Astrocyte (in vitro differentiated cells and primary cell): ENCODE data around the gene CCDC187. TPM values are rescaled to one million over a fixed set of nuclear protein-coding genes. Genes with fewer than 3 reads are reported as not detected.
A peak's percentile ranks its signal among the peaks of the same experiment; 100 is the strongest.

ENCODE experiments used
- DNase-seq: peaks from one replicate; pipeline ENCODE4 v3.0.0-alpha.2; 2010; ENCODE audit warnings: low read depth
- FAIRE-seq: peaks from 2 replicates; lab custom pipeline; 2011; peaks lifted over from hg19 to GRCh38; lab: Jason Lieb, UNC
- H2AFZ ChIP-seq: 2 replicates; pipeline ENCODE4 v1.6.0; 2012; ENCODE audit warnings: low read depth, low read length, inconsistent platforms
- H3K27ac ChIP-seq: 2 replicates; pipeline ENCODE4 v1.5.1; 2011; ENCODE audit warnings: low read depth, low read length, inconsistent platforms
- H3K27me3 ChIP-seq: 2 replicates; pipeline ENCODE4 v1.6.0; 2011; ENCODE audit warnings: low read length, inconsistent platforms; ENCODE audit not compliant: insufficient read depth
- H3K36me3 ChIP-seq: 2 replicates; pipeline ENCODE4 v1.5.1; 2011; ENCODE audit warnings: low read length, inconsistent platforms; ENCODE audit not compliant: insufficient read depth
- H3K4me1 ChIP-seq: 2 replicates; pipeline ENCODE4 v1.5.1; 2011; ENCODE audit warnings: low read length, inconsistent platforms; ENCODE audit not compliant: insufficient read depth
- H3K4me2 ChIP-seq: 2 replicates; pipeline ENCODE4 v1.6.0; 2012; ENCODE audit warnings: low read length, inconsistent platforms
- H3K4me3 ChIP-seq: 2 replicates; pipeline ENCODE4 v1.5.1; 2011; ENCODE audit warnings: low read depth, mild to moderate bottlenecking, low read length, inconsistent platforms; ENCODE audit not compliant: insufficient read depth
- H3K79me2 ChIP-seq: 2 replicates; pipeline ENCODE4 v1.6.0; 2012; ENCODE audit warnings: mild to moderate bottlenecking, low read length, inconsistent platforms; ENCODE audit not compliant: insufficient read depth
- H3K9ac ChIP-seq: 2 replicates; pipeline ENCODE4 v1.6.0; 2012; ENCODE audit warnings: mild to moderate bottlenecking, low read length, inconsistent platforms
- H3K9me3 ChIP-seq: 2 replicates; pipeline ENCODE4 v1.5.1; 2012; ENCODE audit warnings: low read depth, mild to moderate bottlenecking, low read length, inconsistent platforms; ENCODE audit not compliant: insufficient read depth
- H4K20me1 ChIP-seq: 2 replicates; pipeline ENCODE4 v1.6.0; 2012; ENCODE audit warnings: low read length, inconsistent platforms; ENCODE audit not compliant: insufficient read depth
- H3K27ac Mint-ChIP-seq: one replicate; pipeline ENCODE4 v1.8.0; 2021; ENCODE audit warnings: mild to moderate bottlenecking, mixed read lengths; ENCODE audit not compliant: unreplicated experiment
- H3K27me3 Mint-ChIP-seq: one replicate; pipeline ENCODE4 v1.8.0; 2021; ENCODE audit warnings: low read depth, mixed read lengths; ENCODE audit not compliant: unreplicated experiment
- H3K36me3 Mint-ChIP-seq: one replicate; pipeline ENCODE4 v1.8.0; 2021; ENCODE audit warnings: low read depth, mixed read lengths; ENCODE audit not compliant: unreplicated experiment
- H3K4me1 Mint-ChIP-seq: one replicate; pipeline ENCODE4 v1.8.0; 2021; ENCODE audit warnings: low read depth, mixed read lengths; ENCODE audit not compliant: unreplicated experiment
- H3K4me3 Mint-ChIP-seq: one replicate; pipeline ENCODE4 v1.8.0; 2021; ENCODE audit warnings: mild to moderate bottlenecking, moderate library complexity, mixed read lengths; ENCODE audit not compliant: unreplicated experiment
- H3K9me3 Mint-ChIP-seq: one replicate; pipeline ENCODE4 v1.8.0; 2021; ENCODE audit warnings: mild to moderate bottlenecking, mixed read lengths; ENCODE audit not compliant: unreplicated experiment
- EZH2 ChIP-seq: IDR thresholded peaks from 2 replicates; pipeline ENCODE4 v1.6.1; 2012; ENCODE audit warnings: mild to moderate bottlenecking, low read length, inconsistent platforms; ENCODE audit not compliant: insufficient read depth
- total RNA-seq: library from RNA; stranded (reverse); gene quantifications from 2 replicates; pipeline ENCODE4 v1.2.1, GENCODE V29; 2021
- TF ChIP-seq, protein P1 (sequence below): IDR thresholded peaks from 2 replicates; pipeline ENCODE4 v1.5.1; 2011; ENCODE audit warnings: low read depth, mild to moderate bottlenecking, inconsistent platforms, low read length, moderate library complexity; ENCODE audit not compliant: insufficient read depth

Gene CCDC187
- total RNA-seq, 1 donor from 2014 or later = 0.09 TPM

DNA sequence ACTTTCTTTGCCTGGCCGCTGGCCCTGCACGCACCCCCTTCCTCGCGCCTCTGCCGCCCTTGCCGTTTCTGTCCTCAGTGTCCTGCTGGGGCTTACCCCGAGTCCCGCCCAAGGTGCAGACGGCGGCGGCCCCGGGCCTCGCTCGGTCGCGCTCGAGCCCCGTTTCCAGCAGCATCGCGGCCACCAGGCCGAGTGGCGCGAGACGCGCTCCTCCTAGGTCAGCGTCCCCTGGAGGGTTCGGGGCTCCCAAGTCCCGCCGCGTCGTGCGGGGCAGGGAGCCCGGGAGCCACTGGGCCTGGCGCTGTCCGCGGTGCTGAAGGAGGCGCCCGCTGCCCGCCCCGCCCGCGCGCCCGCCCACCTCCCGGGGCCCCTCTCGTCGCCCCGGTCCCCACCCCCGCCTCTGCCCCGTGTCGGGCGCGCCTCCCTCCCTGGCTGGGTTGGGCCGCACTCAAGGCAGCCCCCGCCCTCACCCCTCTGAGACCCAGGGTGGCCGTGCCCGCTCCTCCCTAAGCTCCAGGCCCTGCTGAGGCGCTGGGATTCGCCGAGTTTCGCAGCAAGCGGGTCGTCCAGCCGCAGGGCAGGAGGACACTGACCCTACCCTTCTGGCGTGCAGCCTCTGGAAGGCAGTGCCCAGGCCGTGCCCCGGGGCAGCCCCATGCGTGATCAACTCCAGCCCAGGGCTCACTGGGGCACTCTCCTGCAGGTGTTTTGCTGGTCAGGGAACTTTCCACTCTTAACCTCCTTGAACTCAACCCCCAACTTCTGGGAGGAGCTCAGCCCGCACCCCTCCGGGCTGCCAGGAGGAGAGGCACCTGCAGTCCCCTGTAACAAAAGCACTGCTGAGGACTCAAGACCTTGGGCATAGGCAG, 98.8 kb downstream of the CCDC187 start, which contains the start of gene LHX3:
Gene LHX3, minus strand, starts transcription at position 291 of the 869 bp plus-strand sequence. Its CDS starts 116 bp downstream, at position 175.
- Mint-ChIP-seq H3K4me1 (peaks cover 4% of the 10 kb centered on the region), H3K4me3 (no peak within 1 kb of the TSS), H3K27ac (no peak within 1 kb of the TSS), H3K36me3 (peaks cover 5% of the 10 kb centered on the region), H3K27me3 (peaks cover 37% of the 10 kb centered on the region), H3K9me3 (peaks cover 2% of the 10 kb centered on the region)
- no peaks in the 10 kb centered on the region for H3K9me3 ChIP-seq
- H3K27me3 ChIP-seq = peaks cover 44% of the 10 kb centered on the region
- H3K79me2 ChIP-seq = no peaks in the 10 kb centered on the region
- peaks cover 44% of the 10 kb centered on the region for H4K20me1 ChIP-seq
- no peak within 1 kb of the TSS for H3K4me3 ChIP-seq
- no peak within 1 kb of the TSS for H3K9ac ChIP-seq
- TF ChIP-seq EZH2 = no peak
- TF ChIP-seq, protein P1, sequence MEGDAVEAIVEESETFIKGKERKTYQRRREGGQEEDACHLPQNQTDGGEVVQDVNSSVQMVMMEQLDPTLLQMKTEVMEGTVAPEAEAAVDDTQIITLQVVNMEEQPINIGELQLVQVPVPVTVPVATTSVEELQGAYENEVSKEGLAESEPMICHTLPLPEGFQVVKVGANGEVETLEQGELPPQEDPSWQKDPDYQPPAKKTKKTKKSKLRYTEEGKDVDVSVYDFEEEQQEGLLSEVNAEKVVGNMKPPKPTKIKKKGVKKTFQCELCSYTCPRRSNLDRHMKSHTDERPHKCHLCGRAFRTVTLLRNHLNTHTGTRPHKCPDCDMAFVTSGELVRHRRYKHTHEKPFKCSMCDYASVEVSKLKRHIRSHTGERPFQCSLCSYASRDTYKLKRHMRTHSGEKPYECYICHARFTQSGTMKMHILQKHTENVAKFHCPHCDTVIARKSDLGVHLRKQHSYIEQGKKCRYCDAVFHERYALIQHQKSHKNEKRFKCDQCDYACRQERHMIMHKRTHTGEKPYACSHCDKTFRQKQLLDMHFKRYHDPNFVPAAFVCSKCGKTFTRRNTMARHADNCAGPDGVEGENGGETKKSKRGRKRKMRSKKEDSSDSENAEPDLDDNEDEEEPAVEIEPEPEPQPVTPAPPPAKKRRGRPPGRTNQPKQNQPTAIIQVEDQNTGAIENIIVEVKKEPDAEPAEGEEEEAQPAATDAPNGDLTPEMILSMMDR = no peak
- H3K4me1 ChIP-seq = no peaks in the 10 kb centered on the region
- no peak within 1 kb of the TSS for H3K27ac ChIP-seq
- H2AFZ ChIP-seq = no peak within 1 kb of the TSS
- no peak for DNase-seq
- no peak for FAIRE-seq
- H3K36me3 ChIP-seq = no peaks in the 10 kb centered on the region
- no peak within 1 kb of the TSS for H3K4me2 ChIP-seq

DNA sequence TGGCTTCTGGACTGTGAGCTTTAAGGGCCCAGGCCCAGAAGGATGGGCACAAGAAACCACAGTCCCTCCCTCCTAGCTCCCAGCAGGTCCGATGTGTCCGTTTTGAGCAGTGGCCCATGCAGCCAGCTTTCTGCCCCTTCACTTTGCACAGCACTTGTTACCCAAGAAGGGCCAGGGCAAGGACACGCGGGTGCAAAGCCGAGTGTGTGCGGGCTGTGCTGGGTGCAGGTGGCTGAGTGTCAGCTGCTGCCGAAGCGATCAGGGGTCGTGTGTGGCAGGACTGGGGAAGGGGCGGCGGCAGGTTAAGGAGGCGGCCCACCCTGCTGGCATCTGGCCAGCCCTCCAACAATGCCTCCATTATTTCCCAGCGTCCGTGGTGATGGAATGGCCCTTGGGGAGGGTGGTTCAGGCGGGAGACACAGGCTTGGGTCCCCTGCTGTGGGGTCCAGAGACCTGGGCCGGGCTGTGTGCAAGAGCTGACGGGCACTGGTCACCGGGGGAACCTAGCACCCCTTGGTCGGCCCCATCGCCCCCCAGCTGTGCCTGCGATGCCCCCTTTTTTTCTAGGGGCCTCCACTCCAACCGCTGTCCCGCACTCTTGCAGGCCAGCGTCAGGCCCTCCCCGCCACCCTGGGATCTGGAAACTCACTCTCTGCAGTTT, 99.6 kb downstream of the CCDC187 start:
- Histone ChIP-seq H3K9ac (no peak overlapping the region), H3K4me2 (no peak overlapping the region), H2AFZ (no peak overlapping the region), H3K4me1 (no peaks in the 10 kb centered on the region), H3K4me3 (no peak overlapping the region), H3K27ac (no peak overlapping the region), H3K36me3 (no peaks in the 10 kb centered on the region), H3K79me2 (no peaks in the 10 kb centered on the region), H3K27me3 (peaks cover 51% of the 10 kb centered on the region), H3K9me3 (no peaks in the 10 kb centered on the region), H4K20me1 (peaks cover 44% of the 10 kb centered on the region)
- Mint-ChIP-seq H3K4me1 (peaks cover 4% of the 10 kb centered on the region), H3K4me3 (no peak overlapping the region), H3K36me3 (peaks cover 3% of the 10 kb centered on the region), H3K9me3 (peaks cover 2% of the 10 kb centered on the region), H3K27ac (no peak overlapping the region), H3K27me3 (peaks cover 39% of the 10 kb centered on the region)
- peak; percentile 35 for TF ChIP-seq EZH2
- TF ChIP-seq, protein P1 = no peak
- no peak for FAIRE-seq
- no peak for DNase-seq
